ENCODE data around the gene LYST. TPM values are rescaled to one million over a fixed set of nuclear protein-coding genes. Genes with fewer than 3 reads are reported as not detected.

The LYST gene
- total RNA-seq, 2 experiments from 2014 or later, result 77.4 to 87.3 TPM

GRCh38 chr1:235881930-235882700 is 15.4 kb upstream of the LYST start:
- Mint-ChIP-seq H3K9me3 (no peaks in the 10 kb centered on the region), H3K27me3 (no peaks in the 10 kb centered on the region), H3K27ac (peak overlapping the region; percentile 55), H3K4me1 (ENCODE audit: low read depth) (peaks cover 62% of the 10 kb centered on the region), H3K4me3 (peak overlapping the region; percentile 65), H3K36me3 (ENCODE audit: low read depth) (peaks cover 8% of the 10 kb centered on the region)
- intact Hi-C loops (cut with micrococcal nuclease), result no loop called here
- no peak for TF ChIP-seq CTCF (IDR thresholded peaks at IDR 0.05)
- ChIA-PET POLR2A (interaction anchor here (1.4 to 1.6 kb wide), 2 partner anchors 16 to 24 kb away, joined by 4 read pairs; no protein-coding TSS in a partner anchor), CTCF (interaction anchor here (1.2 to 3.0 kb wide), 2 partner anchors 17 to 90 kb away, joined by 5 to 14 read pairs; no protein-coding TSS in a partner anchor)
- no peak for ATAC-seq
- DNase-seq, result no peak

GRCh38 chr1:235878082-235878811 is 11.5 kb upstream of the LYST start:
- TF ChIP-seq CTCF (IDR thresholded peaks at IDR 0.05), result no peak
- Mint-ChIP-seq H3K9me3 (no peaks in the 10 kb centered on the region), H3K27ac (peak overlapping the region; percentile 91), H3K4me3 (no peak overlapping the region), H3K27me3 (no peaks in the 10 kb centered on the region), H3K4me1 (ENCODE audit: low read depth) (peaks cover 77% of the 10 kb centered on the region), H3K36me3 (ENCODE audit: low read depth) (peaks cover 4% of the 10 kb centered on the region)
- no peak for DNase-seq
- ChIA-PET CTCF (interaction anchor here (1.0 to 3.8 kb wide), 3 partner anchors 9 to 94 kb away, joined by 3 to 30 read pairs (median 4); no protein-coding TSS in a partner anchor), POLR2A (interaction anchor here (0.7 to 1.3 kb wide), 3 partner anchors 9 to 75 kb away, joined by 3 to 5 read pairs (median 3); no protein-coding TSS in a partner anchor)
- intact Hi-C loops (cut with micrococcal nuclease), result no loop called here
- no peak for ATAC-seq

- CTCF ChIA-PET, result interaction anchor here (0.9 to 3.8 kb wide), 5 partner anchors 11 to 95 kb away, joined by 3 to 30 read pairs (median 7); partner anchors contain the start of gene LYST
- TF ChIP-seq CTCF (IDR thresholded peaks at IDR 0.05), result no peak
- Mint-ChIP-seq H3K27me3 (no peaks in the 10 kb centered on the region), H3K9me3 (no peaks in the 10 kb centered on the region), H3K4me3 (peak overlapping the region; percentile 58), H3K27ac (peak overlapping the region; percentile 91), H3K4me1 (ENCODE audit: low read depth) (peaks cover 83% of the 10 kb centered on the region), H3K36me3 (ENCODE audit: low read depth) (peaks cover 6% of the 10 kb centered on the region)
- peak; percentile 26 for ATAC-seq
- DNase-seq, result no peak
- intact Hi-C loops (cut with micrococcal nuclease), result no loop called here
- POLR2A ChIA-PET, result interaction anchor here (0.7 to 4.2 kb wide), 10 partner anchors 9 to 372 kb away, joined by 3 to 27 read pairs (median 3); partner anchors contain the start of genes B3GALNT2 and LYST
Observed at GRCh38 chr1:235876402-235876841, 9.7 kb upstream of the LYST start.

- CTCF ChIA-PET, result interaction anchor here (1.0 to 3.8 kb wide), 4 partner anchors 9 to 97 kb away, joined by 4 to 30 read pairs (median 6); no protein-coding TSS in a partner anchor
- no peak for DNase-seq
- Mint-ChIP-seq H3K4me1 (ENCODE audit: low read depth) (peaks cover 78% of the 10 kb centered on the region), H3K27me3 (no peaks in the 10 kb centered on the region), H3K36me3 (ENCODE audit: low read depth) (peaks cover 4% of the 10 kb centered on the region), H3K9me3 (no peaks in the 10 kb centered on the region), H3K4me3 (peak overlapping the region; percentile 17), H3K27ac (peak overlapping the region; percentile 91)
- TF ChIP-seq CTCF (IDR thresholded peaks at IDR 0.05), result no peak
- no peak for ATAC-seq
- intact Hi-C loops (cut with micrococcal nuclease), result no loop called here
- POLR2A ChIA-PET, result interaction anchor here (0.7 to 4.2 kb wide), 4 partner anchors 10 to 18 kb away, joined by 3 to 27 read pairs (median 5); no protein-coding TSS in a partner anchor
Observed at GRCh38 chr1:235875036-235875597, 8.4 kb upstream of the LYST start.
